H1 (cell line): ENCODE measurements around the gene MANSC1. TPM values are rescaled to one million over a fixed set of nuclear protein-coding genes. Genes with fewer than 3 reads are reported as not detected.
A peak's percentile ranks its signal among the peaks of the same experiment; 100 is the strongest.

Source experiments
- CTCF ChIA-PET: fragments of 300-600 bp; sonication (Branson Sonifier 250); formaldehyde crosslinking; loops from one replicate; lab custom pipeline; 2021; ENCODE audit not compliant: partially characterized antibody; lab: Charles Lee
- POLR2A ChIA-PET: fragments of 300-600 bp; sonication (Branson Sonifier 250); formaldehyde crosslinking; loops from one replicate; lab custom pipeline; 2021; ENCODE audit warnings: inconsistent platforms; ENCODE audit not compliant: partially characterized antibody; lab: Charles Lee
- DNase-seq, 2 experiments: peaks; one replicate each; pipeline versions ENCODE4 v3.0.0 to v3.0.0-alpha.2; 2010 to 2022; ENCODE audit warnings: low spot score in 2 of 2, low read depth in 1 of 2, mixed read lengths in 1 of 2
- FAIRE-seq: peaks from 2 replicates; lab custom pipeline; 2011; peaks lifted over from hg19 to GRCh38; lab: Jason Lieb, UNC
- H2AFZ ChIP-seq: 2 replicates; pipeline ENCODE4 v1.8.1; 2012; ENCODE audit warnings: low read length, inconsistent platforms
- H2AK5ac ChIP-seq: 2 replicates; pipeline ENCODE4 v1.6.1; 2013; ENCODE audit warnings: low read depth, low read length
- H2BK120ac ChIP-seq: replicated peaks from 2 replicates; pipeline ENCODE3; 2013; ENCODE audit warnings: low read depth, low read length, inconsistent platforms
- H2BK12ac ChIP-seq: 2 replicates; pipeline ENCODE4 v1.6.1; 2013; ENCODE audit warnings: low read depth, low read length
- H2BK15ac ChIP-seq: 2 replicates; pipeline ENCODE4 v1.6.1; 2013; ENCODE audit warnings: low read length
- H2BK20ac ChIP-seq: 2 replicates; pipeline ENCODE4 v1.6.1; 2013; ENCODE audit warnings: low read length
- H2BK5ac ChIP-seq: 2 replicates; pipeline ENCODE4 v1.6.1; 2013; ENCODE audit warnings: low read depth, low read length
- H3K14ac ChIP-seq: 2 replicates; pipeline ENCODE4 v1.6.1; 2013; ENCODE audit warnings: inconsistent platforms; ENCODE audit not compliant: insufficient read length
- H3K18ac ChIP-seq: 2 replicates; pipeline ENCODE4 v1.6.1; 2013; ENCODE audit warnings: low read length; ENCODE audit errors: extremely low read depth
- H3K23ac ChIP-seq: 2 replicates; pipeline ENCODE4 v1.6.1; 2013; ENCODE audit warnings: inconsistent platforms; ENCODE audit not compliant: insufficient read length
- H3K23me2 ChIP-seq: 2 replicates; pipeline ENCODE4 v1.6.1; 2013; ENCODE audit warnings: low read depth, low read length
- H3K27ac ChIP-seq: 2 replicates; pipeline ENCODE4 v1.6.1; 2011; ENCODE audit warnings: low read depth, low read length, inconsistent platforms
- H3K27me3 ChIP-seq, 4 experiments: replicated peaks in 1 of 4; 1 replicate in 1 of 4; 2 replicates in 3 of 4; pipeline versions ENCODE4 v1.6.1 to v1.8.1; 2011 to 2013; ENCODE audit warnings: low read length in 3 of 4, mild to moderate bottlenecking in 3 of 4, inconsistent platforms in 2 of 4, mixed read lengths in 2 of 4, moderate library complexity in 1 of 4; ENCODE audit not compliant: control insufficient read depth in 3 of 4, insufficient read depth in 3 of 4; ENCODE audit errors: extremely low read depth in 1 of 4
- H3K36me3 ChIP-seq, 4 experiments: 2 replicates each; pipeline versions ENCODE4 v1.6.1 to v1.8.1; 2011 to 2013; ENCODE audit warnings: mild to moderate bottlenecking in 4 of 4, low read length in 3 of 4, moderate library complexity in 2 of 4, control low read depth in 1 of 4, inconsistent platforms in 1 of 4; ENCODE audit not compliant: insufficient read depth in 4 of 4, control insufficient read depth in 2 of 4
- H3K4ac ChIP-seq: replicated peaks from 2 replicates; pipeline ENCODE3; 2013; ENCODE audit warnings: low read length, low read depth, mixed read lengths, inconsistent platforms; ENCODE audit not compliant: insufficient read length
- H3K4me1 ChIP-seq, 4 experiments: replicated peaks in 1 of 4; 1 replicate in 1 of 4; 2 replicates in 3 of 4; pipeline versions ENCODE4 v1.6.1 to v1.8.1; 2011 to 2013; ENCODE audit warnings: low read length in 3 of 4, inconsistent platforms in 2 of 4, mixed read lengths in 1 of 4; ENCODE audit not compliant: insufficient read depth in 4 of 4, control insufficient read depth in 3 of 4
- H3K4me2 ChIP-seq, 2 experiments: 2 replicates each; pipeline versions ENCODE4 v1.6.1 to v1.8.1; 2011 to 2013; ENCODE audit warnings: low read depth in 2 of 2, low read length in 2 of 2, control low read depth in 1 of 2, inconsistent platforms in 1 of 2, mild to moderate bottlenecking in 1 of 2; ENCODE audit not compliant: insufficient read depth in 1 of 2
- H3K4me3 ChIP-seq, 4 experiments: fragments of 200-600, 300-600 bp in 1 of 4; sonication (generic), shearing (Covaris generic), sonication (Bioruptor Twin) in 1 of 4; 2 replicates each; pipeline versions ENCODE4 v1.5.1 to v1.8.1; 2011 to 2016; ENCODE audit warnings: low read length in 4 of 4, low read depth in 3 of 4, control low read depth in 2 of 4, inconsistent platforms in 2 of 4, mild to moderate bottlenecking in 2 of 4, mixed read lengths in 1 of 4, moderate library complexity in 1 of 4; ENCODE audit not compliant: insufficient read depth in 2 of 4; ENCODE audit errors: extremely low read depth in 1 of 4
- H3K56ac ChIP-seq: replicated peaks from 2 replicates; pipeline ENCODE3; 2013; ENCODE audit warnings: low read depth, mild to moderate bottlenecking, mixed read lengths, low read length, inconsistent platforms; ENCODE audit not compliant: insufficient read length
- H3K79me1 ChIP-seq: 2 replicates; pipeline ENCODE4 v1.6.1; 2013; ENCODE audit warnings: low read depth, low read length, control low read depth
- H3K79me2 ChIP-seq, 2 experiments: 2 replicates each; pipeline versions ENCODE4 v1.6.1 to v1.8.1; 2012 to 2013; ENCODE audit warnings: low read length in 2 of 2, mild to moderate bottlenecking in 2 of 2, inconsistent platforms in 1 of 2; ENCODE audit not compliant: insufficient read depth in 2 of 2, control insufficient read depth in 1 of 2
- H3K9ac ChIP-seq, 4 experiments: replicated peaks in 1 of 4; 1 replicate in 1 of 4; 2 replicates in 3 of 4; pipeline versions ENCODE4 v1.6.1 to v1.8.1; 2011 to 2013; ENCODE audit warnings: low read depth in 3 of 4, low read length in 3 of 4, control low read depth in 2 of 4, mild to moderate bottlenecking in 2 of 4, moderate library complexity in 2 of 4, inconsistent platforms in 1 of 4; ENCODE audit errors: extremely low read depth in 1 of 4
- H3K9me3 ChIP-seq, 2 experiments: 2 replicates each; pipeline versions ENCODE4 v1.6.1 to v1.8.1; 2012 to 2013; ENCODE audit warnings: mild to moderate bottlenecking in 2 of 2, moderate library complexity in 2 of 2, control low read depth in 1 of 2, inconsistent platforms in 1 of 2, low read depth in 1 of 2, low read length in 1 of 2, mixed read lengths in 1 of 2; ENCODE audit not compliant: insufficient read depth in 2 of 2
- H4K20me1 ChIP-seq, 2 experiments: replicated peaks in 1 of 2; 2 replicates each; pipeline versions ENCODE3 to v1.8.1; 2011 to 2013; ENCODE audit warnings: inconsistent platforms in 2 of 2, low read length in 2 of 2, mild to moderate bottlenecking in 1 of 2; ENCODE audit not compliant: insufficient read depth in 2 of 2, control insufficient read depth in 1 of 2
- H4K5ac ChIP-seq: 2 replicates; pipeline ENCODE4 v1.6.1; 2013; ENCODE audit warnings: low read length, low read depth, mixed read lengths, inconsistent platforms; ENCODE audit not compliant: insufficient read length
- H4K8ac ChIP-seq: 2 replicates; pipeline ENCODE4 v1.8.0; 2013; ENCODE audit warnings: mild to moderate bottlenecking, moderate library complexity, low read length, inconsistent platforms; ENCODE audit not compliant: insufficient read depth; ENCODE audit errors: extremely low read depth
- H4K91ac ChIP-seq: replicated peaks from 2 replicates; pipeline ENCODE3; 2013; ENCODE audit warnings: low read length, mixed read lengths, inconsistent platforms; ENCODE audit not compliant: insufficient read length
- ATF2 ChIP-seq: IDR thresholded peaks from 2 replicates; pipeline ENCODE4 v1.6.1; 2012; ENCODE audit warnings: low read length, inconsistent platforms
- ATF3 ChIP-seq: IDR thresholded peaks from 2 replicates; pipeline ENCODE4 v1.6.1; 2011; ENCODE audit warnings: low read depth, mild to moderate bottlenecking, low read length; ENCODE audit not compliant: insufficient read depth
- CHD2 ChIP-seq: IDR thresholded peaks from 2 replicates; pipeline ENCODE4 v1.6.1; 2012; ENCODE audit warnings: low read length, improper control_type of control experiment
- RXRA ChIP-seq: IDR thresholded peaks from 2 replicates; pipeline ENCODE4 v1.6.1; 2011; ENCODE audit warnings: low read depth, mild to moderate bottlenecking, low read length, moderate library complexity; ENCODE audit not compliant: insufficient read depth
- SIX5 ChIP-seq: IDR thresholded peaks from 2 replicates; pipeline ENCODE4 v1.6.1; 2011; ENCODE audit warnings: mild to moderate bottlenecking, low read depth, low read length
- SRF ChIP-seq: IDR thresholded peaks from 2 replicates; pipeline ENCODE4 v1.6.1; 2011; ENCODE audit warnings: mild to moderate bottlenecking, low read depth, low read length, moderate library complexity
- TAF1 ChIP-seq: IDR thresholded peaks from 2 replicates; pipeline ENCODE4 v1.6.1; 2011; ENCODE audit warnings: mild to moderate bottlenecking, low read depth, low read length
- TAF7 ChIP-seq: optimal IDR thresholded peaks from 2 replicates; pipeline ENCODE3; 2011; ENCODE audit warnings: low read depth, mild to moderate bottlenecking, inconsistent platforms, low read length, moderate library complexity, borderline replicate concordance
- TBP ChIP-seq: IDR thresholded peaks from 2 replicates; pipeline ENCODE4 v1.6.1; 2011; ENCODE audit warnings: low read depth, low read length, improper control_type of control experiment
- ZNF274 ChIP-seq: IDR thresholded peaks from 2 replicates; pipeline ENCODE4 v1.7.0; 2012; ENCODE audit warnings: low read length, borderline replicate concordance; ENCODE audit errors: extremely low read depth
- WGBS, 2 experiments: shearing (Covaris generic) in 1 of 2; methylation state at CpG; one replicate each; pipeline versions ENCODE4 v1.1.6 to v1.1.7; 2013 to 2015; ENCODE audit warnings: low lambda C conversion rate in 2 of 2, mixed read lengths in 2 of 2, inconsistent platforms in 1 of 2, low coverage in 1 of 2, missing lambda C conversion rate in 1 of 2; ENCODE audit not compliant: insufficient replicate concordance in 2 of 2, insufficient coverage in 1 of 2, insufficient read length in 1 of 2; ENCODE audit errors: extremely low coverage in 1 of 2, missing lambda C conversion rate in 1 of 2; 5-methylcytosine and 5-hydroxymethylcytosine counted together
- polyA plus RNA-seq, 7 experiments: library from polyadenylated mRNA; depleted of rRNA in 3 of 7; stranded (reverse) in 5 of 7; unstranded in 2 of 7; fragments of >200 nt in 5 of 7; fragments of 200-250 nt in 2 of 7; gene quantifications; 1 replicate in 5 of 7; 2 replicates in 1 of 7; 4 replicates in 1 of 7; pipeline versions ENCODE4 v1.2.1 to v1.2.3, GENCODE V29; 2011 to 2013; ENCODE audit warnings: missing spikeins in 2 of 7, mixed read lengths in 2 of 7
- total RNA-seq: library from RNA; stranded (reverse); fragmentation: NEBNext Ultra II Directional; extraction: Animal tissue kit (Norgen Biotek cat#: 25700); gene quantifications from 2 replicates; pipeline ENCODE4 v1.2.1, GENCODE V29; 2021

Gene MANSC1
- total and polyA plus RNA-seq, 2 of the 8 experiments (the other 6 are each of a cell fraction or from before 2014, with no cell fraction given) = 2.0 to 8.9 TPM

- no peak for DNase-seq
- H2AK5ac ChIP-seq = no peak overlapping the region
- TF ChIP-seq SIX5 = no peak
- no peak for TF ChIP-seq RXRA
- TF ChIP-seq SRF = no peak
- no peak for TF ChIP-seq TAF7
- no peak for TF ChIP-seq TAF1
- no peak for TF ChIP-seq TBP
- TF ChIP-seq ATF3 = no peak
- TF ChIP-seq ZNF274 = no peak
- no peak for TF ChIP-seq ATF2
- TF ChIP-seq CHD2 = no peak
- TF ChIP-seq, all 59 proteins: peak for 0
- Histone ChIP-seq H2BK15ac (no peak overlapping the region), H3K27me3 (no peaks in the 10 kb centered on the region; a peak in 1 of 7 replicates), H3K9me3 (no peaks in the 10 kb centered on the region), H4K20me1 (no peaks in the 10 kb centered on the region), H3K4me1 (peaks cover 0 to 23% (median 10%) of the 10 kb centered on the region in 4 experiments; a peak in 5 of 7 replicates), H2AFZ (no peak overlapping the region), H3K79me1 (no peaks in the 10 kb centered on the region), H3K56ac (no peak overlapping the region), H2BK20ac (no peak overlapping the region), H4K91ac (no peak overlapping the region), H3K79me2 (no peaks in the 10 kb centered on the region), H3K4ac (no peak overlapping the region), H3K23me2 (no peaks in the 10 kb centered on the region), H2BK5ac (no peak overlapping the region), H4K8ac (no peak overlapping the region), H3K18ac (no peak overlapping the region), H4K5ac (peak overlapping the region; percentile 69), H3K23ac (no peak overlapping the region), H2BK120ac (no peak overlapping the region), H3K4me3 (no peak overlapping the region), H3K27ac (no peak overlapping the region), H3K14ac (no peak overlapping the region), H3K36me3 (no peaks in the 10 kb centered on the region), H3K9ac (no peak overlapping the region), H2BK12ac (no peak overlapping the region), H3K4me2 (no peak overlapping the region)
- ChIA-PET CTCF (interaction anchor here (0.5 to 1.0 kb wide), 5 partner anchors 9 to 145 kb away, joined by 3 to 5 read pairs (median 3); partner anchors contain the start of gene LRP6), POLR2A (interaction anchor here (0.9 to 2.2 kb wide), 2 partner anchors 12 to 15 kb away, joined by 3 to 13 read pairs; partner anchors contain the start of gene LRP6)
- no peak for FAIRE-seq
- WGBS, 2 experiments = 80% methylated on average over 3 of the region's 3 CpGs; no CpG with 5 or more reads in 1 of the 2 experiments
Observed at GRCh38 chr12:12282202-12282601, 67.8 kb downstream of the MANSC1 start.
